Type B pancreatic cell (in vitro differentiated cells): Measurements from ENCODE around the gene SCAPER. TPM values are rescaled to one million over a fixed set of nuclear protein-coding genes. Genes with fewer than 3 reads are reported as not detected.

Experiments used
- DNase-seq: peaks from one replicate; pipeline ENCODE4 v3.0.0; 2021; ENCODE audit warnings: mixed read lengths; ENCODE audit not compliant: unreplicated experiment; ENCODE audit errors: extremely low spot score
- H3K27ac Mint-ChIP-seq: 2 replicates; pipeline ENCODE4 v1.8.0; 2021; ENCODE audit warnings: mild to moderate bottlenecking, mixed read lengths
- H3K27me3 Mint-ChIP-seq: 2 replicates; pipeline ENCODE4 v1.8.0; 2021; ENCODE audit warnings: mixed read lengths
- H3K36me3 Mint-ChIP-seq: 2 replicates; pipeline ENCODE4 v1.8.0; 2021; ENCODE audit warnings: mixed read lengths
- H3K4me1 Mint-ChIP-seq: one replicate; pipeline ENCODE4 v1.8.0; 2021; ENCODE audit warnings: mixed read lengths; ENCODE audit not compliant: unreplicated experiment
- H3K4me3 Mint-ChIP-seq: 2 replicates; pipeline ENCODE4 v1.8.0; 2021; ENCODE audit warnings: mild to moderate bottlenecking, mixed read lengths
- H3K9me3 Mint-ChIP-seq: 2 replicates; pipeline ENCODE4 v1.8.0; 2021; ENCODE audit warnings: mixed read lengths
- total RNA-seq: library from RNA; stranded (reverse); gene quantifications from 2 replicates; pipeline ENCODE4 v1.2.1, GENCODE V29; 2021; ENCODE audit warnings: low replicate concordance
- TF ChIP-seq, protein P1 (sequence below): fragments of 200-600 bp; sonication (generic); conservative IDR thresholded peaks from 2 replicates; pipeline ENCODE4 v1.5.0; 2021; ENCODE audit warnings: antibody characterized with exemption, mild to moderate bottlenecking

The SCAPER gene
- total RNA-seq, 1 donor from 2014 or later = 26.6 TPM

DNA sequence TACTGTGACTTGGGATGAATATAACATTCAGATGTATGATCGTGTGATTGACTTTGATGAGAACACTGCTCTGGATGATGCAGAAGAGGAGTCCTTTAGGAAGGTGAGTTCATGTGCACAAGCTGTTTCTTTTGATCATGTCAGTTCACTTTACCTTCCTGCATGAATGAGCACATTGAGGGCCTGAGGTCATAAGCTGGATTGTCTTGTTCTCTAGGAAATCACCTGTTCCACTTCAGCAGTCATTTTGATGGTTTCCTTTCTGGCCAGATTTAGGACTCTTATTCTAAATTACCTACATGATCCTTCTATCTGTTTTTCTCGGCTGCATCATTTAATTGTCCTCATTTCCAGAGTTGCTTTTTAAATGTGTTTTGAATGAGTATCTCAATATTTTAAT, 30.5 kb upstream of the SCAPER start:
- Mint-ChIP-seq H3K27me3 (no peaks in the 10 kb centered on the region), H3K36me3 (peaks cover 38% of the 10 kb centered on the region), H3K9me3 (no peaks in the 10 kb centered on the region), H3K27ac (no peak overlapping the region), H3K4me1 (peaks cover 25% of the 10 kb centered on the region), H3K4me3 (peak overlapping the region; percentile 74)
- TF ChIP-seq, protein P1, sequence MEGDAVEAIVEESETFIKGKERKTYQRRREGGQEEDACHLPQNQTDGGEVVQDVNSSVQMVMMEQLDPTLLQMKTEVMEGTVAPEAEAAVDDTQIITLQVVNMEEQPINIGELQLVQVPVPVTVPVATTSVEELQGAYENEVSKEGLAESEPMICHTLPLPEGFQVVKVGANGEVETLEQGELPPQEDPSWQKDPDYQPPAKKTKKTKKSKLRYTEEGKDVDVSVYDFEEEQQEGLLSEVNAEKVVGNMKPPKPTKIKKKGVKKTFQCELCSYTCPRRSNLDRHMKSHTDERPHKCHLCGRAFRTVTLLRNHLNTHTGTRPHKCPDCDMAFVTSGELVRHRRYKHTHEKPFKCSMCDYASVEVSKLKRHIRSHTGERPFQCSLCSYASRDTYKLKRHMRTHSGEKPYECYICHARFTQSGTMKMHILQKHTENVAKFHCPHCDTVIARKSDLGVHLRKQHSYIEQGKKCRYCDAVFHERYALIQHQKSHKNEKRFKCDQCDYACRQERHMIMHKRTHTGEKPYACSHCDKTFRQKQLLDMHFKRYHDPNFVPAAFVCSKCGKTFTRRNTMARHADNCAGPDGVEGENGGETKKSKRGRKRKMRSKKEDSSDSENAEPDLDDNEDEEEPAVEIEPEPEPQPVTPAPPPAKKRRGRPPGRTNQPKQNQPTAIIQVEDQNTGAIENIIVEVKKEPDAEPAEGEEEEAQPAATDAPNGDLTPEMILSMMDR = no peak
- no peak for DNase-seq

DNA sequence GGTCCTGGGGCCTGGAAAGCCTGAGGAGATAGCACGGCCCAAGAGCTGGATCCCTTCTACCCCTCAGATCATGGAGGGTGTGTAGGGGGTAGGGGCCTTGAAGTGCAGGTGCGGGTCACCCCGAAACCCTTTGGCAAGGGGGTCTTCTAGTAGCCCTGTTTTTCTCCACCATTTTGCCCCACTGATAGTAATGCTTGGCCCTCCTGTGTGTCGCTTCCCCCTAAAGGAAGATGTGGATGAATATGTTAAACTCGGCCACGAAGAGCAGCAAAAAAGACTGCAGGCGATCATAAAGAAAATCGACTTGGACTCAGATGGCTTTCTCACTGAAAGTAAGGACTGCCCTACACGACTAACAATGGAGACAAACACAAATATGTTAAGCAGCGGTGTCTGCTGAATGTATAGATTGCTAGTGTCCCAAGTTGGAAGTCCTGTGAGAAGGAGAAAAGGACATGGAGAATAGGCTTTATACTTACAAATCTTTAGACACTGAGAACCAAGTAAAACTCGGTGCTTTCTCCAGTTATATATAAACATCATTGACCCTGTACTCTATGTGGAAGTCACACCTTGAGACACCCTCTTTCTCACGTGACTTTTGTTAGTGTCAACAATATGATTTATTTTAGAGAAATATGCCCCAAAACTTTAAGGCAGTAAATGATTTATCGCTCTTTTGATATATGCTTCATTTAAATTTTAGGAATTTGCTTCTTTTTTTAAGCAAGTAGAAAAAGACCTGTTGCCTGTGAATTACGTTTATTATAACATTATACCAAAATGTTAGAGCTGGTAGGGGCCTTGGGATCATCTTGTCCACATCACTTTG, 27.2 kb upstream of the SCAPER start:
- peak overlapping the region; percentile 96 for H3K4me3 Mint-ChIP-seq
- no peaks in the 10 kb centered on the region for H3K27me3 Mint-ChIP-seq
- peaks cover 25% of the 10 kb centered on the region for H3K4me1 Mint-ChIP-seq
- peak overlapping the region; percentile 93 for H3K27ac Mint-ChIP-seq
- no peak for DNase-seq
- TF ChIP-seq, protein P1 = no peak
- H3K36me3 Mint-ChIP-seq = peaks cover 33% of the 10 kb centered on the region
- H3K9me3 Mint-ChIP-seq = no peaks in the 10 kb centered on the region

DNA sequence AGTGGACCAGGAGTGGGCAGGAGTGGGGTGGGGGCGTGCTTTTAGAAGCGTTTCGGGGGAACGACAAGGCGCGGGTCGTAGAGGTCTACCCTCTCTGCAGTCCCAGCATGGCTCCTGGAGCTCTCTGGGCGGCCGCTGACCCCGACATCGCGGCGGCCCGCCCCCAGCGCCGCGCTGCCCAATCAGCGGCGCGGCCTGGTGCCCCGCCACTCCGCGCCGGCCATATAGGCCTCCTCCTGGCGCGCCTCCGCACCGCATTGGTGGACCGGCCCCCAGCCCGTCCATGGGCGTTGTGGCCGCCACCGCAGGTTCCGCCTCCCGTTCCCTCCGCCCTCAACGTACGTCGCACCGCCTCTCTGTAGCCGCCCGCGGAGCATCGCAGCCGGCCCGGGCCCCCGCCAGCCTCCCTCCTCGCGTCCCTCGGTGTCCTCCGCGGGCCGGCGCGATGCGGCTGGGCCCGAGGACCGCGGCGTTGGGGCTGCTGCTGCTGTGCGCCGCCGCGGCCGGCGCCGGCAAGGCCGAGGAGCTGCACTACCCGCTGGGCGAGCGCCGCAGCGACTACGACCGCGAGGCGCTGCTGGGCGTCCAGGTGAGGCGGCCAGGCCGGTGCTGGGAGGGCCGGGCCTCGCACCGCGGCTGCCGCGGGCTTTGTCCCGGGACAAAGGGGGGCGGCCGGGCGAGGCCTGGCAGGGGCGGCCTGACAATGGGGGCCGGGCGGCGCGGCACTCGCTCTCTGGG, 26.4 kb upstream of the SCAPER start, which contains the start of gene RCN2:
Gene RCN2 (plus strand): TSS at position 353 of the 738 bp plus-strand sequence. CDS start 93 bp downstream, at position 446.
- H3K4me3 Mint-ChIP-seq = peak within 1 kb of the TSS; percentile 96
- TF ChIP-seq, protein P1 = no peak
- peaks cover 20% of the 10 kb centered on the region for H3K4me1 Mint-ChIP-seq
- H3K27ac Mint-ChIP-seq = peak within 1 kb of the TSS; percentile 93
- no peaks in the 10 kb centered on the region for H3K27me3 Mint-ChIP-seq
- peak; percentile 95 for DNase-seq
- H3K9me3 Mint-ChIP-seq = no peaks in the 10 kb centered on the region
- peaks cover 27% of the 10 kb centered on the region for H3K36me3 Mint-ChIP-seq

DNA sequence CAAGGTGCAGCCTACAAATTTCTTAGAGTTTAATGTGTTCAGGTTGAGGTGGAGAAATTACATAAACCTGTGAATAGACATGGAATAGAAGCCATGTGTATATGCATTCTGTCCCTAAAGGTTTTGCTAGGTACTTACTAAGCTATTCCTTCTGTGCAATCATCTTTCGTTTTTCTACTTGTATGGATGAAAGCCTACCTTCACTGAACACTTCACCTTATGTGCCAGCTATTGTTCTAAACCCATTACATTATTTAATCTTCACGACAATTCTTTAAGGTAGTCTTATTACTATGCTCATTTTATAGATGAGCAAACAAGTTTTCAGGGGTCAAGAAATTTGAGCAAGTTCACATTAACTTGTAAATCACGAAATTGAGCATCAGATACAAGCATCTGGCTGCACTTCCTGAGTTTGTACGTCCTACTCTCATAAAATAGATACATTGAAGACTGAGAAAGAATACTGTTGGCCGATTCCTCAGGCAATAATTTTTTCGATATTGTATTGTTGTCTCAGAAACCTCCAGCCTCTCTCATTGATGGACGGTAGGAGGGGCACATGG, 25.8 kb upstream of the SCAPER start:
- Mint-ChIP-seq H3K4me1 (peaks cover 17% of the 10 kb centered on the region), H3K27me3 (no peaks in the 10 kb centered on the region)

More for the DNA sequence above, 25.8 kb upstream of the SCAPER start:
- H3K36me3 Mint-ChIP-seq = peaks cover 25% of the 10 kb centered on the region
- H3K27ac Mint-ChIP-seq = peak overlapping the region; percentile 81
- TF ChIP-seq, protein P1 = no peak
- DNase-seq = no peak
- peak overlapping the region; percentile 96 for H3K4me3 Mint-ChIP-seq
- no peaks in the 10 kb centered on the region for H3K9me3 Mint-ChIP-seq
